GM19438 (cell line): ENCODE data around the gene VPS35L.
A peak's percentile ranks its signal among the peaks of the same experiment; 100 is the strongest.
"Not testable (repeated sequence)": the region's sequence is repeated elsewhere in the genome, so short reads cannot be mapped to it uniquely, and the experiment has no call there.

ENCODE experiments used
- ATAC-seq: cut with Tn5 transposase; IDR thresholded peaks from one replicate; pipeline ENCODE4 v1.9.1; 2021; ENCODE audit warnings: low read depth; ENCODE audit not compliant: unreplicated experiment

Gene VPS35L

DNA sequence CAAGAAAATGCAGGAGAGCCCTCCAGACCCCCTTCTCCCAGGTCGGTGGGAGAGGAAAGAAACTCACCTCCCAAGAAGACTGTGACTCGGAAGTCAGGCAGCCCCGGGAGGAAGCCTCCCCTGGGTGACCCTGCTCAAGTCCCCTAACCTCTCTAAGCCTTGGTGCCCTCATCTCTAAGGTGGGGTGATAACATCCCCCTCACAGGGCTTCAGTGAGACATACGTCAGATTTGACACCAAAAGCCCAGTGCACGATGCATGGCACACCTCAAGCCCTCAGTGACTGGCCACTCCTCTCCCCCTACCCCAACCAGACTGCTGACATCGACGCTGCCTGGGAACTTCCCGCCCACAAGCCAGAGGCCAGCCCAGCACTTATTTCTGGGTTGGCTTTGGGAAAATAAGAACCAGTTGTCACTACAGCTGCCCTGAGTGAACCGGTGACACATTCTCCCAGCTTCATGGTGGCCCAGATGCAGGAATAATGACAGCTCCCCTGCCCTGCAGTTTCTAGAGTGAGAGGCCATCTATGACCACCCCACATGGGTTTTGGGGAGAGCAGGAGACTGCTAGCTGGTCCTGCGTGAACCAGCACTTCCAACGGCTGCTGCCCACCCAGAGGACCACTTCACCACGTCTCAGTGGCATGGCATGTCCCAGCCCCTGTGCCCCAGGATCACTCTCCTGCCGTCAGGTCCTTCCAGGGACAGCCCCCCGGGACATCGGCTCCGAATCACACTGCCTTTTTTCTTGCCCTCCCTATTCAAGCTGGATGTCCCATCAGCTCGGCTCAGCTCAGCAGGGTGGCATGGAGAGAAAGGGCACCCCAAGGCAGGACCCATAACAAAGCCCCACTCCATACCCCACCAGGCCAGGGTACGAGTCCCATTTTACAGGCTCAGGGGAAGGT lies 153.0 kb downstream of the VPS35L start:
- ATAC-seq: no peak

DNA sequence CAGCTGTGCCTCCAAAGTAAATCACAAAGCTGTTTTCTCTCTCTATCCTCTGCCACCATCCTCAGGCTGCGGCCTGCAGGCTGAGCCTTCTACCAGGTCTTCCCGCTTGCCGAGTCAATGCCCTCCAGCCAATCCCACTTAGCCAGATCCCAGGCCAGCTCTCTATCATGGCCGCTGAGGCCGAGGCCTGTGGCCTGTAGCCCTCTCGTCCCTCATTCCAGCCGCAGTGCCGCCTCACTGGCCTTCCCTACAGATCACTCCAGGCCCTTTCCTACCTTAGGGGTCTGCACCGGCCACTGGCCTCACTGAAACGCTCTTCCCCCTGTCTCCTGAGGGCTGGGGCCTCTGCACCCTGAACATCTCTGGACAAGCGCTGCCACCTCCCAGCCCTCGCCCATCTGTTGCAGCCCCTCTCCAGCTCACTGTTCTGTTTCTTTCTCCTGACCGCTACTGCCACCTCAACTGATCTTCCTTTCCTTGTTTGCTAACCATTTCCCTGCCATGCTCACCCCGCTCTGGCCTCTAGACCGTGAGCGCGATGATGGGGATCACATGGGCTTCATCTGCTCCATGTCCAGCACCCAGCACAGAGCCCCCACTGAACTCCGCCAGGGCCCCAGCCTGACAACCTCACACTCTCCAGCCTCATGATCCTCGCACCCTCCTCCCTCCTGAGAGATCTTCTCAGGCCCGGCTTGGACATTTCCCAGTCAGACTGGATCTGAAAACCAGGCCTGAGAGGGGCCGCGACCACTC lies 154.1 kb downstream of the VPS35L start:
- no peak for ATAC-seq

DNA sequence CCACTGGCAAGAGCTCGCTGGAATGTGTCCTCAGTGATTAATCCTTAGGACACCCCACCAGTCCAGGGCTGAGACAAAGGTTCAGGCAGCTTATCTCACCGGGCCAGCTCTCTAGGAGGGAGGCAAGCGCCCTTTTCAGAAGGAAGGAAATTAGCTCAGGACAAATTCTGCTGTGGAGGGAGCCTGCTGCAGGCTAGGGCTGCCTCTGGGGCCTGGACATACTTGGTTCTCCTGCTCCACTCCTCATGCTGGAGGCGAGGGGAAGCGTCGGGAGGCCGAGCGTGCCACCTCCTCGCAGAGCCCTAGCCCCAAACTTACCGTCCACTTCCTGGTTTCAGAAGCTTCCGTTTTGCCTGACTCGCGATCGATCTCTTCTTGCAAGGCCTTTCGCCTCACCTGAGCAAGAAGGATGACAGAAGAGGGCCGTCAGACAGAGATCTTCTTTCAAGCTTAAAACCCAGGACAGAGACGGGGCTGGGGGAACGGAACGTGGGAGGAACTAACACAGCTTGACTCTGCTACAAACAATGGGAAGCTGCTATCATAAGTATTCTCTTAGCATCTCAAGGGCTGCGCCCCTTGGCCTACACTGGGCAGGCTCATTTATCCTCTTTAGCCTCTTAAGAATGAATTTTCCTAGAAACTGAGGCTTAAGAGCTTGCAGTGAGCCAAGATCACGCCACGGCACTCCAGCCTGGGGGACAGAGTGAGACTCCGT lies 154.8 kb downstream of the VPS35L start:
- no peak for ATAC-seq

DNA sequence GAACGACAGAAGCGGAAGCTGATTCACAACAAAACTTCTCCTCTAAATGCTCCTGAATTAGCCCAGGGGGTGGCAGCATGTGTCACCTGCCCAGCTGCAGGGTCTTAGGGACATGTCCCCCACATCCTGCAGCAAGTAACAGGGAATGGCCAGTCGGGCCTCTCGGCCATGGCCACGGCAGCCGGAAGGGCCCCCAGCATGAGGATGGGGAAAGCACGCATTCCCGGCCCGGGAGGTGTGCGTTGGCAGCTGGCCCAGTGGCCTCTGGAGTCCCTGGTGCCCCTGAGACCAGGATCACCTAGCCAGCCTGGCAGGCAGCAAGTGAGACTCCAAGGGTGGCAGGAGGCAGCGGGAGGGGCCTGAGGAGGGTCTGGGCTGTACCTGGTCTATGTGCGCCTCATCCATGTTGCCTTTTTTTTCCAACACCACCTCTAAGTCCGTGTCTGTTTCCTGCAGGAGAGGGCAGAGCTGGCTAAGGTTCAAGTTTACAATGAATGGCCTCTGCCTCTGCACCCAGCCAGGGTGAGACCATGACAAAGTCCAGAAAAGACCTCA lies 155.6 kb downstream of the VPS35L start:
- no peak for ATAC-seq

DNA sequence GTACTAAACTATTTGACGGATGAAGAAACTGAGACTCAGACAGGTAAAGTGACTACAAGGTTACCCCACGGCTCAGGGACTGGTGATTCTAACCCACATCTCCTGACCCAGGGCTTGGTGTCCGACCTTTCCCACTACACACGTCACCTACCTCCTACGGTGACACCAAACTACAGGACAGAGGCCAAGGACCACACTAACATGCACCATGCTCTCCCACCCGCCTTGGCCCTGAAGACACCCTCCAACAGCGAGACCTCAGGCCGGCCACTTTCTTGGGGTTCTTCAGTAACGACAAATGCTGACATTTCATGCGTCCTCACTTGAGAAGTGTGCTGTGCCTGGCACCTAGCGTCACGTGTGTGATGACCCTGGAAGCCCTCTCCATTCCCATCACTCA lies 156.1 kb downstream of the VPS35L start:
- no peak for ATAC-seq

DNA sequence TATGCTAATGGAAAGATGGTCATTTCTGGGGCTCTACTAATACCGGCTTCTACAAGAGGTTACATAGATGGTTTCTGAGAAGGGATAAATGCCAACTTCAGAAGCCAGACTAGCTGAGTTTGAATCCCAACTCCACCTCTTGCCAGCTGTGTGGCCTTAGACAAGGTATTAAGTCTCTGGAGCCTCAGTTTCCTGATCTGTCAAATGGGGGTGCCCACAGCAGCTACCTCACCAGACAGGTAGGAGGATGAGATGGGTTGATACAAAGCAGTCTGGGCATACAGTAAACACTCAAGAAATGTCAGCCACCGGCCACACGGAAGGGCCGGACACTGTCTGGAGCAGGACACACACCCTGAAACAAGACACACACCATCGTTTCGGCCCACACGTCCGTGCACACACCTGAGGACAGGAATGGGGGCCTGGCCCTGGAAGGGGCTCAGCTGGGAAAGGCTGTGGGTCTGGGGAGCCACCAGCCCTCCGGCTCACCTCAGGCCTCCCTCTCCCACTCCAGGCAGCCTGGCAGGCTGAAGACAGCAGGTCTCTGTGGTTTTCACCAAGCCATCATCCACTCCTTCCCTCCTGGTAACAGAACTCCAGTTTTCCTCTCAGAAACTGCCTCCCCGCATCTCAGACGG lies 157.0 kb downstream of the VPS35L start:
- ATAC-seq: no peak

DNA sequence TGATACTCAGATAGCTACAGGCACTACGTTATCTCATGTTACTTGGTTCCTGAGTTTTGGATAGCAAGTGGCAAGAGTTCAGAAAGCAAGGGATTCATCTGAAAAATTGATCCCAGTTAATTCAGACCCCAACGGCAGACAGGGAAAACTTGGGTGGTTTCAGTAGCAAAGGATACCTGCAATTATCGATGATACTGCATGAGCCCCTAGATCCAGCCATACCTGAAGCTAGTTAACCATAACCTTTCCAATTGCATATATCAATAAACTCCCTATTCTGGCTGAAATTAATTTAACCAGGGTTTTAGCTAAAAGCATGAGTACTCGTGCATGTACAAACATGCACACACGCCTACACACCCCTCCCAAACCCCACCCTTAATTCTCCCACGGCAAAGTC lies 158.2 kb downstream of the VPS35L start:
- no peak for ATAC-seq

DNA sequence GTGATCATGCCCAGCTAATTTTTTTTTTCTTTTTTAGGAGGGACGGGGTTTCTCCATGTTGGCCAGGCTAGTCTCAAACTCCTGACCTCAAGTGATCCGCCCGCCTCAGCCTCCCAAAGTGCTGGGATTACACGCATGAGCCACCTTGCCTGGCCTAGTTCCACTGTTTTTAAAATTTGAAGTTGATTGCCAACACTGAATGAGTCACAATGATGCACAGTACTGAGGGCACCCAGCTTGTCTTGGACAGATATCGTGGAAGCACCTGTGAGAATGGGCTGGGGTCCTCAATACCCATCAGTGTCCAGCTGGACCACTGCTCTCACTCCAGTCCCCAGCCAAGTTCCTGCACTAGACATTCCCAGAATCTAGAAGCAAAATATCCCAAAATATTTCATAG lies 160.1 kb downstream of the VPS35L start:
- no peak for ATAC-seq

DNA sequence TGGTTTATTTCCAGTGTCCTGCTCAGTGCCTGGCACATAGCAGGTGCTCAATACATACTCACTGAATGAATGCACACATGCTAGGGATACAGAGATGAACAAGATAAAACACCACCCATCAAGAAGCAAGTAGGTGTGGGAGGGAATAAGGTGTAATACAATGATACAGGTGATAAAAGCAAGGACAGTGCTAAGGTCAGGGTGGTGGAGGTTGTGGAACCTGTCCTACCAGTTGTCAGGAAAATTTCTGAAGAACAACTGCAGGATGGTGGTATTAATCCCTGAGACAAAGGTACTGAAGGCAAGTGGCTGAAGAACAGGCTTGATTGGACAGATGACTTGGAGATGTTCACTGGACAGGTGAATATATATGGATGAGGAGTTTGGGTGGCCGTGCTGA lies 160.7 kb downstream of the VPS35L start:
- no peak for ATAC-seq

DNA sequence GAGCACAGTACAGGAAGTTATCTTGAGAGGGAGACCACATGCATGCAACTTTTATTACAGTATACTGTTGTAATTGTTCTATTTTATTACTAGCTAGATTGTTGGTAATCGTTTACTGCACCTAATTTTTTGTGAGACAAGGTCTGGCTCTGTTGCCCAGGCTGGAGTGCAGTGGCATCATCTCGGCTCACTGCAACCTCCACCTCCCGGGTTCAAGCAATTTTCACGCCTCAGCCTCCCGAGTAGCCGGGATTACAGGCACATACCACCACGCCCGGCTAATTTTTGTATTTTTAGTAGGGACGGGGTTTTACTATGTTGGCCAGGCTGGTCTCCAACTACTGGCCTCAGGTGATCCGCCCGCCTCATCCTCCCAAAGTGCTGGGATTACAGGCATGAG lies 161.2 kb downstream of the VPS35L start:
- not testable (repeated sequence) for ATAC-seq

DNA sequence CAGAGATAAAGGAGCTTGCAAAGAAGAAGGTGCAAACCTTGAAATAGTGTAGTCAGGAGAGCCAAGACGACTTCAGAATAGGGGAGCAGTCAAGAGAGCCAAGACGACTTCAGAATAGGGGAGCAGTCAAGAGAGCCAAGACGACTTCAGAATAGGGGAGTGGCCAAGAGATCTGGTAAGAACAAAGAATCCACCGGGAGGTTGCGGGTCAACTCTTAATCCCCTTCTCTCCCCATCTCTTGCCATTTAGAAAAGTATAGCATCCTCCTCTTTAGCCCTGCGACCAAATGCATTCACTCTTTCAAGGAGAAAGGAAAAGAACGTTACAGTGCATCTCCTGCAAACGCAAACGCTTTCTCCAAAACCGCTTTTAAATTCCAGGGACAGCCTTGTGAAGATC lies 161.8 kb downstream of the VPS35L start:
- ATAC-seq: no peak

DNA sequence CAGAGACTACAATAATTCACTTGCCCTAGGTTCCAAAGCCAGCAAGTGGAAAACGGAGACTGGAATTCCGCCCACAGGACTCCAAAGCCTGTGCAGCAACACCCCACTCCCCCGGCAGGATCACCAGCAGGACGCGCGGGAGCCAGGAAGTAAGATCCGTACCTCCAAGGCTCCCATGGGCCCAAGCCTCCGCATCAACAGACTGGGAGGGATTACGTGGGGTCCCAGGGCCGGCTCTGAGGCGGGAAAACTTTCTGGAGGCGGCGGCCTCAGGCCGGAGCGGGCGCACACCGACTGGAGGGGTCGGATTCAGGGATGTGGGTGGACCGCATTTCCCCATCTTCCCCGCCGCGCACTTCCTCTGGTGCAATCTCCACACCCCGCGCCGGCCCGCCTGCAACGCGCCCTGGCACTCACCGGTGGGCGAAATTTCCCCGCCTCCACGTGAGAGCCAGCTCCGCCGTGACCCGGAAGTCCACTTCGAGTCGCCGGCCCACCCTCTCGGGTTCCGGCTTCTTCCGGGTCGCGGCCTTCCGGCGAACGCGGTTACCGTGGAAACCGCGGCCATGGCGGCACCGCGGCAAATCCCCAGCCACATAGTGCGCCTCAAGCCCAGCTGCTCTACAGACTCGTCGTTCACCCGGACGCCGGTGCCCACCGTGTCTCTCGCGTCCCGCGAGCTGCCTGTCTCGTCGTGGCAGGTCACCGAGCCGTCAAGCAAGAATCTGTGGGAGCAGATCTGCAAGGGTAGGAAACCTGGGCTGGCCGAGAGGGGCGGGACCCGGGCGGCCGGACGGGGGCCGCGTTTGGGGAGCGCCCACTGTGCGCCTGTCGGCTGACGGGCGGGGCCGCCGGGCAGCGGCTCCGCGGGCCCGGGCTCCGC lies 162.5 kb downstream of the VPS35L start, which contains the start of the genes IQCK and KNOP1:
TSS of gene IQCK (plus strand) at position 531 of the 883 bp plus-strand sequence. CDS start at position 567, 36 bp downstream.
TSS of gene KNOP1 (minus strand) at position 487 of the 883 bp plus-strand sequence. CDS start 3,192 bp downstream, outside the sequence.
- ATAC-seq: peak; percentile 88

DNA sequence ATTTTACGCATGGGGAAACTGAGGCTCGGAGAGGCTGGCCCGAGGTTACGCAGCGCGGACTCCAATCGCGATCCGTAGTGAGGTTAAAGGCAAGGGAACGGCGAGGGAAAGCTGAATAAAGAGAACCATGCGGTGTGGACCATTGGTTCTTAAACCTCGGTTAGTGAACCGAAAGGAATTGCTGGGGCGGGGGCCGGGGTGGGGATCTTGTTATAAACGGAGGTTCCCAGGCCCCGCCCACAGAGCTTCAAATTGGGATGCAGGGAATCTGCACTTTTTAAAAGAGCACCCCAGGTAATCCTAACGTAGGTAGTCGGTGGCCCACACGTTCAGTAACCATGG lies 163.1 kb downstream of the VPS35L start:
- ATAC-seq: peak; percentile 22

DNA sequence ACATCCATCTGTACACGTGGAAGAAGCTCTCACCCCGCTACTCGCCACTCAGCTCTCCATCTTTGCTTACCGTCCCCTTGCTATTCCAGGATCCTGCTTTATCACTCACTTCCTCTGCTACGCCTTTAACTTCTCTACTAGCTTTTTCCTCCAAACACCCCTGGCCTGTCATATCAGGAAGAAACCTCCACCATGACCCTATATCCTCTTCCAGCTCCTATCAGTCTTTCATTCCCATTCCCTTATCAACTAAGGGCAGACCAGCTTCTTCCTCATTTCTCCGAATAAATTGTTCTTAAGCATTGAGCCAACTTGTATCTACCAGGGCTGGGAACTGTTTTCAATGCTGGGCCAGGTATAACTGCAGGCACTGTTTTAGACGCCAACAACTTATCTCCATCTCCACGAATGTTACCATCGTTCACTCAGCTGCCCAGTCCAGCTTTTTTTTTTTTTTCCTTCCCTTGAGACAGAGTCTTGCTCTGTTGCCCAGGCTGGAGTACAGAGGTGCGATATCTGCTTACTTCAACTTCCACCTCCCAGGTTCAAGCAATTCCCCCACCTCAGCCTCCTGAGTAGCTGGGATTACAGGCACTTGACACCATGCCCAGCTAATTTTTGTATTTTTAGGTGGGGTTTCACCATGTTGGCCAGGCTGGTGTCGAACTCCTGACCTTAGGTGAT lies 166.9 kb downstream of the VPS35L start:
- ATAC-seq: no peak

DNA sequence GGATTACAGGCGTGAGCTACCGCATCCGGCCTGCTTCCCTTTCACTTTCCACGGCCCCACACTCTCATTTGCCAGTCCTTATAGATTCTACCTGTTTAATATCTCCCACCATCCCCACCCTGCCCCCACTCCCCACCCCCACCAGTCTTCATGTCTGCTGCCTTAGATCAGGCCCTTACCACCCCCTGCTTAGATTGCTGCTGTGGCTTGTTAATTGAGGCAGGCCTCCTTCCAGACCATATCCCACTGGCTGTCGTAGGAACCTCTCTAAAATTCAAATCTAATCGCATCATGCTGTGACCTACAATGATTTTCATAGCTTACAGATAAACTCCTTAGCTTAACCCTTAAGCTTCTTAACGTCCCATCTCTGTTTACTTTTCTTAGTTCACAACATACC lies 167.5 kb downstream of the VPS35L start:
- no peak for ATAC-seq

DNA sequence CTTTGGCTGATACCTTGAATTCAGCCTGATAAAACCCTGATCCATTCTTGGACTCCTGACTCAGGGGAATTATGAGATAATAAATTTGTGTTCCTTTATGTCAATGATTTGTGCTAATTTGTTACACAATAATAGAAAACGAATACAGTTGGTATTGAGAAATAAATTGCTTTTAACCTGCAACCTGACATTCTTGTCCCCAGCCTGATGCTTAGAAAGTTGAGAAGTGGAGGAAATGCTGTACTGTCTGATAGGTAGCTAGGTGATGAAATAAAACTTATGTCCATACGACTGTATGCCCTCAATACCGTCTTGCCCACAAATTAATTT lies 173.1 kb downstream of the VPS35L start:
- ATAC-seq: no peak

DNA sequence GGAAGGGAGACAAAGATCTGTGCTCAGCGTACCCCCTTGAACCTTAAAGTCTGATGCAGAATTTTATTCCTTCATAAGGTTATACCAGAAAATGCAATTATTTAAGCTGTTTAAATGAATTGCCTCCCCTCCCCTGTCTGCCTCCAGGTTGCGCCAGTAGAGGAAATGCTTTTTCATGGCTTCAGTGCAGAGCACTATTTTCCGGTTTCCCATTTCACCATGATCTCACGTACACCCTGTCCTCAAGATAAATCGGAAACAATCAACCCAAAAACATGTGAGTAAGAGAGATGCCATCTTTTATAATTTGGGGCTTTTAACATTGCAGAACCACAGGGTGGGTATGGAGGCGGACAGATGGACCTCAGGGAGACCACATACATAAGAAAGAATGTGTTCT lies 178.0 kb downstream of the VPS35L start:
- ATAC-seq: no peak

DNA sequence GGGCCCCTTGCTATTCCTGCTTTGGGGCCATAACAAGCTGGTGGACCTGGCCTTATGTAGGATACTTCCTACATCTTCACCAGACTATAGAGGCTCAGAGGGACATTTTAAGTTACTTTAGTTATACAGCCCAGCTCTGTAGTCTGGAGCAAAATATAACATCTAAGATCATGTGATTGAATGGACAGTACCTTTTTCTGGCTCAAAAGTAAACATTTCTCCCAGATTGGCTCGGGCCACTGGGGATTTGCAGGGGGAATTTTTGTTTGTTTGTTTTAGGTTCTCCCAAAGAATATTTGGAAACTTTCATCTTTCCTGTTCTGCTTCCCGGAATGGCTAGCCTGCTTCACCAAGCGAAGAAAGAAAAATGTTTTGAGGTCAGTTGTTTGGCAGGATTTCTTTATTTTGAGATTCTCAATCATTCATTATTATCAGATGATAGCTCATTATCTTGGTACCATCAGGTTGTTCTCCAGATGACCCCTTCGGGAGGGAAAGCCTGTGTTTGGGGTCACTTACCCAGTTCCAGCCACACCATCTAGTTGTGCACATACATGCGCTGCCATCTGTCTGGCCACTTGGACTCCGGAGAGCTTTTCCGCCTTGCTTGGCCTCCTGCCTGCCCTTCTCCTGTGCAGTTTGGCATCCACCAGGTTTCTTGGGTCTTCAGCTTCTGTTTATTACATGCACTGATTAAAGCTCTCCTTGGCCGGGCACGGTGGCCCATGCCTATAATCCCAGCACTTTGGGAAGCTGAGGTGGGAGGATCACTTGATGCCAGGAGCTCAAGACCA lies 179.8 kb downstream of the VPS35L start:
- ATAC-seq: no peak
